ENCODE measurements around the gene LRRC4C.

Gene LRRC4C

DNA sequence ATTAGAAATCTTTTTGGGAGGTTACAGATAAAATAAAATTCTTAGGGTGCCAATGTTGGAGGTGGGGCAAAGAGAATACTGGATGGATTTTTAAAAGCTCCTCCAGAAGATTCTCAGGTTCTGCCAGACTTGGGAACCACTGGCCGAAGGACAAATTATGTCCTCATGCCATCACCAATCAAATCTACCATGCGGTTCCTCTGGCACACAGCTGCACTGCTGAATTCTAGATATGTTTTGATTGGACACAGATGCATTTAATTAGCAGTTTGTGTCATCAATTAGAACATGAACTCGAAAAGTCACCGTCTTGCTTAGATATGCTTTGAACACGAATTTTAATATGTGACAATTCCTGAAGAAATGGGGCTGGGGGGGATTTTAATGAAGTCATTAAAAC is 1269.2 kb downstream of the LRRC4C start:
- no peak overlapping the region for H3K27ac ChIP-seq
- POLR2A ChIA-PET (ENCODE audit: low non-redundant PET): no interaction called here
- CTCF ChIA-PET: no interaction called here
- TF ChIP-seq, protein P1, sequence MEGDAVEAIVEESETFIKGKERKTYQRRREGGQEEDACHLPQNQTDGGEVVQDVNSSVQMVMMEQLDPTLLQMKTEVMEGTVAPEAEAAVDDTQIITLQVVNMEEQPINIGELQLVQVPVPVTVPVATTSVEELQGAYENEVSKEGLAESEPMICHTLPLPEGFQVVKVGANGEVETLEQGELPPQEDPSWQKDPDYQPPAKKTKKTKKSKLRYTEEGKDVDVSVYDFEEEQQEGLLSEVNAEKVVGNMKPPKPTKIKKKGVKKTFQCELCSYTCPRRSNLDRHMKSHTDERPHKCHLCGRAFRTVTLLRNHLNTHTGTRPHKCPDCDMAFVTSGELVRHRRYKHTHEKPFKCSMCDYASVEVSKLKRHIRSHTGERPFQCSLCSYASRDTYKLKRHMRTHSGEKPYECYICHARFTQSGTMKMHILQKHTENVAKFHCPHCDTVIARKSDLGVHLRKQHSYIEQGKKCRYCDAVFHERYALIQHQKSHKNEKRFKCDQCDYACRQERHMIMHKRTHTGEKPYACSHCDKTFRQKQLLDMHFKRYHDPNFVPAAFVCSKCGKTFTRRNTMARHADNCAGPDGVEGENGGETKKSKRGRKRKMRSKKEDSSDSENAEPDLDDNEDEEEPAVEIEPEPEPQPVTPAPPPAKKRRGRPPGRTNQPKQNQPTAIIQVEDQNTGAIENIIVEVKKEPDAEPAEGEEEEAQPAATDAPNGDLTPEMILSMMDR (conservative IDR thresholded peaks at IDR 0.05; ENCODE audit: low read depth): no peak
- DNase-seq (ENCODE audit: low spot score): no peak

DNA sequence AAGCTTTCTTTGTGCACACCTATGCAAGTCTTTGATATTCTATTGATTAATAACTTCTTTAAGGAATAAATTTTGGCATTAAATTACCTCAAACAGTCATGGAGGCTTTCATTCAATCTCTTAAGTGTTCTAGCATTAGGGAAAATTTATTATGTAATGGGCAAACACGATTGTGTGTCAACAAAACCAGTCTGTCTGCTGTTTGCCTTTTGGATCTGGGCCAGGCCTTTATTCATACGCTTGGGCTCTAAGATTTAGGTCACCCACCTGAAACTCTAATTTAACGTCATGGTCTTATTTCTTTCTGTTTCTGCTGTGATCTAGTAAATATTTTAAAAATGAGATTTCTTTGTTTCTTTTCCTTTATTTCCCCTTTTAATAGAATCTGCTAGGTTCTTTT is 1270.6 kb downstream of the LRRC4C start:
- CTCF ChIA-PET: no interaction called here
- TF ChIP-seq, protein P1 (conservative IDR thresholded peaks at IDR 0.05; ENCODE audit: low read depth): no peak
- no peak for DNase-seq (ENCODE audit: low spot score)
- POLR2A ChIA-PET (ENCODE audit: low non-redundant PET): no interaction called here
- H3K27ac ChIP-seq: no peak overlapping the region

DNA sequence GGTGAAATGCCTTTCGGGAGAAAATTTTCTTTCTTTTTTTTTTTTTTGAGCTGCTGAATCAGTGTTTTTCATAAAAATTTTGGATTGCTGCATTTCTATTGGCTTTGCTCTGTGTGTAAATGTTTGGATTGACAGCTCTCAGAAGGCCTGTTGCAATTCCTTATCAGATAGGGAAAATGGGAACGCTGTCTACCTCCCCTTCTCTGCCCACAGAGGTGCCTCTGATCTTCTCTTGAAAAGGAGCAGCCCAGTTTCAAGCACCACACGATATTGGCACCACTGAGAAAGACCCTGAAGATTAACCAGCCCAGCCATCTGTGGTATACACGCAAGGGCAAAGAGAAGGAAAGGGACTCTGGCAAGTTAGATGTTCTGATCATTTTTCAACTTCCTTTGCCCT is 1272.2 kb downstream of the LRRC4C start:
- TF ChIP-seq, protein P1 (conservative IDR thresholded peaks at IDR 0.05; ENCODE audit: low read depth): no peak
- DNase-seq (ENCODE audit: low spot score): no peak
- ChIA-PET CTCF (no interaction called here), POLR2A (ENCODE audit: low non-redundant PET) (no interaction called here)
- no peak overlapping the region for H3K27ac ChIP-seq

DNA sequence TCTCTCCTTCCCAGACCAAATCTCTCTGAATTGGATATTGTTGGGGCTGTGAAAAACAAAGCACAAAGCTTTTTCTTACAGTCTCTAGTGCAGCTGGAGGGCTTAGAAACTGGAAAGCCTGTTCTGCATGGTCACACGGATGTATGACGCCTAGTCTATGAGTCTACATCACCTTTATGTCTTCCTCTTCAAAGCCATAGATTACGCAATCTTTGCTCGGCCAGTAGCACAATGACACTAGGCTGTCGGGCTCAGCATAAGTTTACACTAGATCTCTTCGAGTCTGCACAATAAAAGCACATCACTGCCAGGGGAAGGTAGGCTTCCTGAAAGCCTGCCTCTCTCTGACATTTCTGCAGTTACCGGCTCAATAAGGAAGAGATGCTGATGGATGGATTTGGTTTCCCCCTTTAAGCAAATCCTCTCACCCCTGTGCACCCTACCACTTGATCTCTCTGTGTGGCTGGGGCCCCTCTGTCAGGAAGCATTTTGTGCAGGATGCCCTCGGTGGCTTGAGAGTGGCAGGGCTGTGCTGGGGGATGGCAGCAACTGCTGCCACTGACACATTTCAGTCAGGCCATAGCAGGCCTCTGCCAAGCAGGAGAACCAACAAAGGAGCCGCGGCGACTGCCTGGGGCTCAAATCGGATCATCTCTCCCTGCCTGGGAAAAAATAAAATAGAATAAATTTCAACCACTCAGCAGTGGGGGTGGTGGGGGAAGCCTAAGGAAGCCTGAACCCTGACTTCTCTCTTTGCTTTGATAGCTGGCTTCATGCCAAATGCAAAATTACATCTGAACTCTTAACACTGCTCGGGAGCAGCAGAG is 1272.8 kb downstream of the LRRC4C start:
- no peak for DNase-seq (ENCODE audit: low spot score)
- POLR2A ChIA-PET (ENCODE audit: low non-redundant PET): no interaction called here
- H3K27ac ChIP-seq: no peak overlapping the region
- CTCF ChIA-PET: no interaction called here
- TF ChIP-seq, protein P1 (conservative IDR thresholded peaks at IDR 0.05; ENCODE audit: low read depth): no peak

DNA sequence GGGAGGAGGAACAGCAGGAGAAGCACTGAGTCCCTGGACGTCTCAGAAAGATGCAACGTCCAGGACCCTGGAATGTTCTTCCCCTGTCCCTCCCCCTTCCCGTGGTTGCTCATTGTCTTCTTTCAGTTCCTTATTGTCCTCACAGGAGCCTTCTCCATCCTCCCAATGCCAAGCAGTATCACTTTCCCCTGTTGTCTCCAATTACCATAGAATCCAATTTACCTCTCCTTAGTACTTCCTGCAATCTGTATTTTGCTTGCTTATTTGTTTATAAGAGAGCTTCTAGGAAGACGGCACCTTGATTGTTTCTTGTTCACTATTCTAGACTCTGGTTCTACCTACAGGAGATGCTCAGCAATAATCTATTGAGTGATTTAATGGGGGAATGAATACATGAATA is 1273.7 kb downstream of the LRRC4C start:
- no peak for DNase-seq (ENCODE audit: low spot score)
- ChIA-PET POLR2A (ENCODE audit: low non-redundant PET) (no interaction called here), CTCF (no interaction called here)
- TF ChIP-seq, protein P1 (conservative IDR thresholded peaks at IDR 0.05; ENCODE audit: low read depth): no peak
- H3K27ac ChIP-seq: no peak overlapping the region

DNA sequence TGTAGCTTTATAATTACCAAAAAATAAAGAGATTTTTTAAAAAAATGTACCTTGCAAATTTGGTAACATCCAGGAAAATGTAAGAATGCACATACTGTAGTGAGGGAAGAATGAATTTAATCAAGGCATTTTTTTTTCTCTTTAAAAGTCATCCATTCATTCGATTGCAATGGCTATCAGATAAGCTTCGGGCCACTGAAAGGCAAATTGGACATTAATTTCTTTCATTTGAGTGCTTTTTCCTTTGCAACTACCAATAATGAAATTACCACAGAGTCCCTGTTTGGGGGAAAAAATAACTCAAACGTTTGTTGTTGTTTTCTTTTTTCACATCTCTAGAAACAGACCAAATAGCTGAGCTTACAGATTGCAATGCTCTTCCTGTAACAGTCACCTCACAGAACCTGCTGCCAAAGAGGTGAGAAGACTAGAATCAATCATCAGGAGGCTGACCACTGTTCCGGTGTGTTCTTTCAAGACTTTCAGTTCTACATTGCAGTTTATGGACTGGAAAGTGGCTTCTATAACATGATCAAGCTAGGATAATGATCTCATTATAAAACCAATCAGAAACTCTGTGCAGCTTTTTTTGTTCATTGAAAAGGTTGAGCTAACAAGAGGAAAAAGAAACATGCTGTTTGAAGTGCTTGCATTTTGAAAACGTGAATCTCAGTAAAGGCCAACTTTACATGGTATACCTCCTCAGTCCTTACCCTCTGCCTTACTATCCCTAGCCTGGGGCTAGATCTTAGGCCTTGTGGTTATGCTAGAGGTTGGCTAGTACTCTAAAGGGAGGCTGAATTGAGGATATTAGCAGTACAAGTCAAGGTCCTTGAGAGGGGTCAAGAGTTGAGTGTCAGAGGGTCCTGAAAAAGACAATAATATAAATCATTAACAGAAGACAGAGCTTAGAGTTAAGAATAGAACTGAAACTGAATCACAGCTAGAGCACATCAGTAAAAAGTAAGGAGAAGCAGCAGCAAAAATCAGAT is 1276.1 kb downstream of the LRRC4C start:
- DNase-seq (ENCODE audit: low spot score): no peak
- TF ChIP-seq, protein P1 (conservative IDR thresholded peaks at IDR 0.05; ENCODE audit: low read depth): no peak
- H3K27ac ChIP-seq: no peak overlapping the region
- ChIA-PET POLR2A (ENCODE audit: low non-redundant PET) (no interaction called here), CTCF (interaction anchor here (0.6 kb wide), 1 partner anchor 531 kb away, joined by 4 read pairs; no protein-coding TSS in a partner anchor)
